Vein endothelial cell (primary cell): ENCODE data around the gene ATXN7L1. TPM values are rescaled to one million over a fixed set of nuclear protein-coding genes. Genes with fewer than 3 reads are reported as not detected.

Experiments used
- total RNA-seq: library from RNA; depleted of rRNA; stranded (reverse); fragments of >200 nt; gene quantifications from 2 replicates; pipeline ENCODE4 v1.2.3, GENCODE V29; 2012

ATXN7L1 gene
- total RNA-seq = 7.5 and 8.5 TPM in 2 replicates

GRCh38 chr7:105876091-105876963 lies at the start of gene ATXN7L1:
TSS of gene ATXN7L1 (minus strand) at chr7:105876599. CDS start at chr7:105876558, 41 bp downstream.

GRCh38 chr7:105581066-105581811 lies 295.2 kb downstream of the ATXN7L1 start, which contains the start of gene EFCAB10:
TSS of gene EFCAB10 (minus strand) at chr7:105581493. CDS start at chr7:105581463, 30 bp downstream.

Other genes with a start within 250 kb of the ATXN7L1 start
- 2.1 and 2.6 TPM in 2 replicates for gene CDHR3, start 86.7 kb upstream of the ATXN7L1 start, total RNA-seq
- 57.5 TPM in 2 replicates for gene SYPL1, start 235.7 kb upstream of the ATXN7L1 start, total RNA-seq